HCT116 (cell line): ENCODE results near the gene DCN. TPM values are rescaled to one million over a fixed set of nuclear protein-coding genes. Genes with fewer than 3 reads are reported as not detected.

Experiments used
- ATAC-seq: fragments of 200-7000 bp; cut with Tn5 transposase; 2 replicates; pipeline ENCODE4 v1.9.1; 2020; ENCODE audit warnings: mild to moderate bottlenecking, moderate library complexity
- BruUV-seq: library from RNA; stranded (reverse); fragments of 400-500 nt; replicated peaks from 2 replicates; lab custom pipeline; 2021; lab: Mats Ljungman, UMichigan
- CTCF ChIA-PET: fragments of 300-600 bp; sonication (Branson Sonifier 250); formaldehyde crosslinking; loops from one replicate; lab custom pipeline; 2021; ENCODE audit warnings: antibody characterized with exemption; lab: Charles Lee
- POLR2A ChIA-PET: fragments of 300-600, 350-600 bp; sonication (Branson Sonifier 250); formaldehyde crosslinking; loops from one replicate; lab custom pipeline; 2021; ENCODE audit warnings: antibody characterized with exemption; lab: Charles Lee
- RAD21 ChIA-PET, 2 experiments: fragments of 300-600 bp; sonication (Branson Sonifier 250); formaldehyde crosslinking; loops; one replicate each; lab custom pipeline; 2023; ENCODE audit warnings: low total read pairs in 2 of 2; ENCODE audit not compliant: uncharacterized antibody in 2 of 2, unreplicated experiment in 2 of 2, low non-redundant PET in 1 of 2; lab: Charles Lee
- DNase-seq: peaks from one replicate; pipeline ENCODE4 v3.0.0-alpha.2; 2010; ENCODE audit warnings: low read depth, low spot score
- H2AFZ ChIP-seq: fragments of 200-600 bp; shearing (Covaris generic), sonication (generic); 2 replicates; pipeline ENCODE4 v1.6.1; 2017; ENCODE audit warnings: low read depth, mixed run types, mixed read lengths, antibody characterized with exemption, low read length; ENCODE audit not compliant: poor library complexity, severe bottlenecking
- H3K27ac ChIP-seq: 2 replicates; pipeline ENCODE4 v1.5.1; 2012; ENCODE audit warnings: low read depth, low read length
- H3K27me3 ChIP-seq: fragments of 200-600 bp; sonication (generic); 2 replicates; pipeline ENCODE4 v1.6.1; 2016; ENCODE audit warnings: mixed run types, low read length, mixed read lengths; ENCODE audit not compliant: insufficient read depth
- H3K36me3 ChIP-seq, 2 experiments: fragments of 200-500 bp in 1 of 2; fragments of 200-600 bp in 1 of 2; sonication (Bioruptor generic) in 1 of 2; sonication (generic) in 1 of 2; 2 replicates each; pipeline versions ENCODE4 v1.5.1 to v1.6.1; 2014 to 2016; ENCODE audit warnings: low read length in 2 of 2, inconsistent platforms in 1 of 2, mixed read lengths in 1 of 2, mixed run types in 1 of 2; ENCODE audit not compliant: insufficient read depth in 2 of 2, control insufficient read depth in 1 of 2
- H3K4me1 ChIP-seq, 2 experiments: fragments of 200-600 bp in 1 of 2; sonication (generic) in 1 of 2; 2 replicates each; pipeline versions ENCODE4 v1.5.1 to v1.6.1; 2012 to 2017; ENCODE audit warnings: low read length in 2 of 2, inconsistent platforms in 1 of 2, mild to moderate bottlenecking in 1 of 2, mixed read lengths in 1 of 2, mixed run types in 1 of 2, moderate library complexity in 1 of 2; ENCODE audit not compliant: insufficient read depth in 2 of 2, control insufficient read depth in 1 of 2
- H3K4me2 ChIP-seq: fragments of 200-600 bp; sonication (generic); 2 replicates; pipeline ENCODE4 v1.6.1; 2017; ENCODE audit warnings: mixed run types, low read length, mixed read lengths
- H3K4me3 ChIP-seq, 2 experiments: fragments of 200-600 bp in 1 of 2; sonication (generic) in 1 of 2; replicated peaks in 1 of 2; 2 replicates each; pipeline ENCODE4 v1.5.1; 2011 to 2016; ENCODE audit warnings: low read length in 2 of 2, control low read depth in 1 of 2, low read depth in 1 of 2, mild to moderate bottlenecking in 1 of 2, mixed read lengths in 1 of 2, mixed run types in 1 of 2
- H3K79me2 ChIP-seq: fragments of 200-600 bp; sonication (generic); 2 replicates; pipeline ENCODE4 v1.6.1; 2017; ENCODE audit warnings: mild to moderate bottlenecking, mixed run types, low read length, moderate library complexity, mixed read lengths; ENCODE audit not compliant: insufficient read depth
- H3K9ac ChIP-seq: fragments of 200-600 bp; sonication (generic); 2 replicates; pipeline ENCODE4 v1.6.1; 2016; ENCODE audit warnings: low read length, mixed read lengths
- H3K9me2 ChIP-seq: fragments of 200-600 bp; sonication (generic), shearing (Covaris generic); 2 replicates; pipeline ENCODE4 v1.6.1; 2017; ENCODE audit warnings: mixed run types, mild to moderate bottlenecking, moderate library complexity; ENCODE audit not compliant: insufficient read depth
- H3K9me3 ChIP-seq, 2 experiments: fragments of 200-500 bp in 1 of 2; fragments of 200-600 bp in 1 of 2; sonication (Bioruptor generic) in 1 of 2; sonication (generic) in 1 of 2; 2 replicates each; pipeline ENCODE4 v1.6.1; 2014 to 2017; ENCODE audit warnings: low read length in 2 of 2, mixed read lengths in 2 of 2, inconsistent platforms in 1 of 2, low read depth in 1 of 2, mild to moderate bottlenecking in 1 of 2, mixed run types in 1 of 2, moderate library complexity in 1 of 2; ENCODE audit not compliant: control insufficient read depth in 1 of 2, insufficient read depth in 1 of 2
- H4K20me1 ChIP-seq: fragments of 200-600 bp; sonication (generic), shearing (Covaris generic); 2 replicates; pipeline ENCODE4 v1.6.1; 2017; ENCODE audit warnings: mixed run types, mild to moderate bottlenecking, moderate library complexity; ENCODE audit not compliant: insufficient read depth
- EGR1 ChIP-seq: IDR thresholded peaks from 2 replicates; pipeline ENCODE4 v1.6.1; 2012; ENCODE audit warnings: low read depth
- ELF1 ChIP-seq: IDR thresholded peaks from 2 replicates; pipeline ENCODE4 v1.6.1; 2012; ENCODE audit warnings: low read depth, borderline replicate concordance
- EZH2 ChIP-seq: fragments of 200-600 bp; sonication (generic); IDR thresholded peaks from 2 replicates; pipeline ENCODE4 v1.6.1; 2017; ENCODE audit warnings: antibody characterized with exemption, mixed run types
- JUND ChIP-seq: IDR thresholded peaks from 2 replicates; pipeline ENCODE4 v1.6.1; 2012
- RAD21 ChIP-seq: IDR thresholded peaks from 2 replicates; pipeline ENCODE4 v1.6.1; 2012; ENCODE audit warnings: low read depth, mild to moderate bottlenecking
- SIN3A ChIP-seq: IDR thresholded peaks from 2 replicates; pipeline ENCODE4 v1.6.1; 2012; ENCODE audit warnings: low read depth
- YY1 ChIP-seq: IDR thresholded peaks from 2 replicates; pipeline ENCODE4 v1.6.1; 2011; ENCODE audit warnings: low read length, low read depth, moderate library complexity, mild to moderate bottlenecking; ENCODE audit not compliant: insufficient replicate concordance; ENCODE audit errors: extremely low read depth
- ZBTB33 ChIP-seq: IDR thresholded peaks from 2 replicates; pipeline ENCODE4 v1.6.1; 2011; ENCODE audit warnings: mild to moderate bottlenecking, low read length, moderate library complexity; ENCODE audit not compliant: insufficient replicate concordance; ENCODE audit errors: extremely low read depth
- intact Hi-C: fragments of 100-400 bp; cut with micrococcal nuclease; formaldehyde crosslinking; loops from 2 replicates; pipeline ENCODE4 v1.10.0; 2022
- total RNA-seq: library from RNA; stranded (reverse); gene quantifications from one replicate; pipeline ENCODE4 v1.2.1, GENCODE V29; 2021; ENCODE audit not compliant: unreplicated experiment
- TF ChIP-seq, protein P1 (sequence below), 3 experiments: fragments of 200-600 bp in 1 of 3; sonication (generic) in 1 of 3; IDR thresholded peaks in 2 of 3; conservative IDR thresholded peaks in 1 of 3; 2 replicates each; pipeline ENCODE4 v1.5.1; 2012 to 2017; ENCODE audit warnings: low read depth in 2 of 3, low read length in 2 of 3, antibody characterized with exemption in 1 of 3, borderline replicate concordance in 1 of 3, control low read depth in 1 of 3, mild to moderate bottlenecking in 1 of 3, mixed read lengths in 1 of 3, mixed run types in 1 of 3, moderate library complexity in 1 of 3; ENCODE audit not compliant: insufficient read depth in 1 of 3
- TF ChIP-seq, protein P2 (sequence below): IDR thresholded peaks from 2 replicates; pipeline ENCODE4 v1.6.1; 2012; ENCODE audit warnings: low read depth

The DCN gene
- total RNA-seq, 1 experiment from 2014 or later = 3.6 TPM

DNA sequence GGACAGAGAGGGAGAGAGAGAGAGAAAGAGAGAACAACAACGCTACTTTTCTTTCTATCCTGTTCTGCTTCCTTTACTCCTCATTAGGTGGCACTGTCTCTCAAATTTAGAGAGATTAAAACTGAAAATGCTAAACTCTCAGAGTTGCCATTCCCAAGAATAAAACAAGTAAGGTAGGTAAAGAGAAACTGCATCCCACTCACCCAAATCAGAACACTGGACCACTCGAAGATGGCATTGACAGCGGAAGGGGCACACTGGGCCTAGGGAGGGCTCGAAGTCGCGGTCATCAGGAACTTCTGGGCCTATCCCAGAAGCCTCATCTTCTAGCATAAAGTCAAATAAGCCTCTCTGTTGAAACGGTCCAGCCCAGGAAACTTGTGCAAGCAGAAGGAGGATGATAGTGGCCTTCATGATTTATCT lies 4.5 kb downstream of the DCN start:
- Histone ChIP-seq H3K4me2 (no peak overlapping the region), H3K79me2 (no peaks in the 10 kb centered on the region), H3K36me3 (no peaks in the 10 kb centered on the region), H3K9ac (no peak overlapping the region), H3K9me3 (no peaks in the 10 kb centered on the region), H3K4me3 (no peak overlapping the region), H4K20me1 (no peaks in the 10 kb centered on the region), H3K27ac (no peak overlapping the region), H3K4me1 (no peaks in the 10 kb centered on the region), H3K9me2 (no peaks in the 10 kb centered on the region), H2AFZ (no peak overlapping the region), H3K27me3 (no peaks in the 10 kb centered on the region)
- TF ChIP-seq, protein P1, sequence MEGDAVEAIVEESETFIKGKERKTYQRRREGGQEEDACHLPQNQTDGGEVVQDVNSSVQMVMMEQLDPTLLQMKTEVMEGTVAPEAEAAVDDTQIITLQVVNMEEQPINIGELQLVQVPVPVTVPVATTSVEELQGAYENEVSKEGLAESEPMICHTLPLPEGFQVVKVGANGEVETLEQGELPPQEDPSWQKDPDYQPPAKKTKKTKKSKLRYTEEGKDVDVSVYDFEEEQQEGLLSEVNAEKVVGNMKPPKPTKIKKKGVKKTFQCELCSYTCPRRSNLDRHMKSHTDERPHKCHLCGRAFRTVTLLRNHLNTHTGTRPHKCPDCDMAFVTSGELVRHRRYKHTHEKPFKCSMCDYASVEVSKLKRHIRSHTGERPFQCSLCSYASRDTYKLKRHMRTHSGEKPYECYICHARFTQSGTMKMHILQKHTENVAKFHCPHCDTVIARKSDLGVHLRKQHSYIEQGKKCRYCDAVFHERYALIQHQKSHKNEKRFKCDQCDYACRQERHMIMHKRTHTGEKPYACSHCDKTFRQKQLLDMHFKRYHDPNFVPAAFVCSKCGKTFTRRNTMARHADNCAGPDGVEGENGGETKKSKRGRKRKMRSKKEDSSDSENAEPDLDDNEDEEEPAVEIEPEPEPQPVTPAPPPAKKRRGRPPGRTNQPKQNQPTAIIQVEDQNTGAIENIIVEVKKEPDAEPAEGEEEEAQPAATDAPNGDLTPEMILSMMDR (IDR thresholded peaks at IDR 0.05 in 2 of 3, conservative IDR thresholded peaks at IDR 0.05 in 1 of 3; ENCODE audit: borderline replicate concordance in 1 of 3, insufficient read depth in 1 of 3, low read depth in 2 of 3, low read length in 2 of 3) = peak; percentile 30 to 36 (median 32); a peak in 3 of 6 replicates
- no peak for TF ChIP-seq EGR1
- peak; percentile 53 for TF ChIP-seq RAD21
- TF ChIP-seq SIN3A = no peak
- ChIA-PET POLR2A (no interaction called here), CTCF (interaction anchor here (1.6 kb wide), 1 partner anchor 148 kb away, joined by 5 read pairs; no protein-coding TSS in a partner anchor), RAD21 (no interaction called here)
- DNase-seq = no peak
- intact Hi-C loops = loop anchor here (1.0 to 10.0 kb wide), 3 partner anchors 69 to 177 kb away; no protein-coding TSS in a partner anchor
- no TSS peak for BruUV-seq
- ATAC-seq = peak; percentile 60

GRCh38 chr12:91177381-91177780 lies 5.2 kb downstream of the DCN start:
- no peaks in the 10 kb centered on the region for H4K20me1 ChIP-seq
- no peaks in the 10 kb centered on the region for H3K36me3 ChIP-seq
- ATAC-seq (no peak), DNase-seq (no peak)
- intact Hi-C loops = loop anchor here (5.0 to 10.0 kb wide), 2 partner anchors 70 to 147 kb away; no protein-coding TSS in a partner anchor
- no peak overlapping the region for H3K4me3 ChIP-seq
- H3K4me2 ChIP-seq = no peak overlapping the region
- H3K4me1 ChIP-seq = no peaks in the 10 kb centered on the region
- no peak overlapping the region for H2AFZ ChIP-seq
- ChIA-PET CTCF (interaction anchor here (1.5 to 1.6 kb wide), 2 partner anchors 149 to 178 kb away, joined by 5 read pairs; no protein-coding TSS in a partner anchor), RAD21 (no interaction called here), POLR2A (no interaction called here)
- no peaks in the 10 kb centered on the region for H3K27me3 ChIP-seq
- H3K9me3 ChIP-seq = no peaks in the 10 kb centered on the region
- no peaks in the 10 kb centered on the region for H3K79me2 ChIP-seq
- H3K27ac ChIP-seq = no peak overlapping the region
- no TSS peak for BruUV-seq
- no peaks in the 10 kb centered on the region for H3K9me2 ChIP-seq
- H3K9ac ChIP-seq = no peak overlapping the region
- TF ChIP-seq JUND (no peak), ZBTB33 (no peak), YY1 (no peak), EGR1 (no peak), EZH2 (no peak), RAD21 (no peak), SIN3A (no peak), ELF1 (no peak)
- TF ChIP-seq, protein P2, sequence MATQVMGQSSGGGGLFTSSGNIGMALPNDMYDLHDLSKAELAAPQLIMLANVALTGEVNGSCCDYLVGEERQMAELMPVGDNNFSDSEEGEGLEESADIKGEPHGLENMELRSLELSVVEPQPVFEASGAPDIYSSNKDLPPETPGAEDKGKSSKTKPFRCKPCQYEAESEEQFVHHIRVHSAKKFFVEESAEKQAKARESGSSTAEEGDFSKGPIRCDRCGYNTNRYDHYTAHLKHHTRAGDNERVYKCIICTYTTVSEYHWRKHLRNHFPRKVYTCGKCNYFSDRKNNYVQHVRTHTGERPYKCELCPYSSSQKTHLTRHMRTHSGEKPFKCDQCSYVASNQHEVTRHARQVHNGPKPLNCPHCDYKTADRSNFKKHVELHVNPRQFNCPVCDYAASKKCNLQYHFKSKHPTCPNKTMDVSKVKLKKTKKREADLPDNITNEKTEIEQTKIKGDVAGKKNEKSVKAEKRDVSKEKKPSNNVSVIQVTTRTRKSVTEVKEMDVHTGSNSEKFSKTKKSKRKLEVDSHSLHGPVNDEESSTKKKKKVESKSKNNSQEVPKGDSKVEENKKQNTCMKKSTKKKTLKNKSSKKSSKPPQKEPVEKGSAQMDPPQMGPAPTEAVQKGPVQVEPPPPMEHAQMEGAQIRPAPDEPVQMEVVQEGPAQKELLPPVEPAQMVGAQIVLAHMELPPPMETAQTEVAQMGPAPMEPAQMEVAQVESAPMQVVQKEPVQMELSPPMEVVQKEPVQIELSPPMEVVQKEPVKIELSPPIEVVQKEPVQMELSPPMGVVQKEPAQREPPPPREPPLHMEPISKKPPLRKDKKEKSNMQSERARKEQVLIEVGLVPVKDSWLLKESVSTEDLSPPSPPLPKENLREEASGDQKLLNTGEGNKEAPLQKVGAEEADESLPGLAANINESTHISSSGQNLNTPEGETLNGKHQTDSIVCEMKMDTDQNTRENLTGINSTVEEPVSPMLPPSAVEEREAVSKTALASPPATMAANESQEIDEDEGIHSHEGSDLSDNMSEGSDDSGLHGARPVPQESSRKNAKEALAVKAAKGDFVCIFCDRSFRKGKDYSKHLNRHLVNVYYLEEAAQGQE = no peak
